GM21717 (cell line): ENCODE measurements around the gene CALCOCO2.

Source experiments
- ATAC-seq: cut with Tn5 transposase; IDR thresholded peaks from one replicate; pipeline ENCODE4 v1.9.1; 2021; ENCODE audit warnings: mild to moderate bottlenecking, moderate library complexity; ENCODE audit not compliant: unreplicated experiment

The CALCOCO2 gene

DNA sequence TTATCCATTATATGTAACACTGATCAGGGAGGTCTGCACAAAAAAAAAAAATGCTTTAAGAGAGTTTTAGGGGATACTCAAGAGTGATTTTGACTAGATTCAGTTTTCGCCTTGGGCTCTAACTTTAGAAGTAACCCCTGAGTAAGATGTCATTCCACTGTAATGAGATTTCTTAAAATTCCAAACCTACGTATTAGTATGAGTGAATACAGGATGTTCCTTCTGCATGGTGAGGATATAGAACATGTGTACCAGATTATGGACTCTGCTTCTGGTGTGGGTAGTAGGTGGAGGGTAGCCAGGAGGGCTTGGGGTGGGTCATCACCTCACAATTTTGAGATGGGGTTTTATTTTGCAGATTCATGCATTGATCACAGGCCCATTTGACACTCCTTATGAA, 81.6 kb downstream of the CALCOCO2 start:
- ATAC-seq: no peak
